PC-9 (cell line): ENCODE measurements around the gene VGLL4.

Experiments used
- EZH2 ChIP-seq: fragments of 200-600 bp; sonication (generic); IDR thresholded peaks from 2 replicates; pipeline ENCODE4 v1.8.0; 2017; ENCODE audit warnings: antibody characterized with exemption, low read depth
- TF ChIP-seq, protein P1 (sequence below): fragments of 200-600 bp; sonication (generic); conservative IDR thresholded peaks from 2 replicates; pipeline ENCODE4 v1.6.1; 2017; ENCODE audit warnings: mixed run types, antibody characterized with exemption, mild to moderate bottlenecking, moderate library complexity

DNA sequence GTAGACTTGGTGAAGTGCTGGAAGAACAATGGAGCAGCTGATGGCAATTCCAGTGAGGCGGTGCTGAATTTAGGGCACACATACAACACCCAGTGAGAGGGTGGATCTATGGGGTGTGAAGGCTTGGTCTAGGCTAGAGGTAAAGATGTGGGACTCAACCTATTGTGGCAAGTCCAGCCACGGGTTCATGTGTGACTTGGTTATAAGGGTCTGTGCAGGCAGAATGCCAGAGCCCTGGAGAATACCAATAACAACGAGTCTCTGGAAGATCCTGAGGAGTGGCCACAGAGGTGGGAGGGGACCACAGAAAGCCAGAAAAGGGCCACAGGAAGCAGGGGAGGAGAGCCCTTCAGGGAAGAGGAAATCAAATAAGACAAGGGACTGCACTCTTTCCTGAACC lies 55.0 kb downstream of the VGLL4 start:
- TF ChIP-seq EZH2: no peak
- TF ChIP-seq, protein P1, sequence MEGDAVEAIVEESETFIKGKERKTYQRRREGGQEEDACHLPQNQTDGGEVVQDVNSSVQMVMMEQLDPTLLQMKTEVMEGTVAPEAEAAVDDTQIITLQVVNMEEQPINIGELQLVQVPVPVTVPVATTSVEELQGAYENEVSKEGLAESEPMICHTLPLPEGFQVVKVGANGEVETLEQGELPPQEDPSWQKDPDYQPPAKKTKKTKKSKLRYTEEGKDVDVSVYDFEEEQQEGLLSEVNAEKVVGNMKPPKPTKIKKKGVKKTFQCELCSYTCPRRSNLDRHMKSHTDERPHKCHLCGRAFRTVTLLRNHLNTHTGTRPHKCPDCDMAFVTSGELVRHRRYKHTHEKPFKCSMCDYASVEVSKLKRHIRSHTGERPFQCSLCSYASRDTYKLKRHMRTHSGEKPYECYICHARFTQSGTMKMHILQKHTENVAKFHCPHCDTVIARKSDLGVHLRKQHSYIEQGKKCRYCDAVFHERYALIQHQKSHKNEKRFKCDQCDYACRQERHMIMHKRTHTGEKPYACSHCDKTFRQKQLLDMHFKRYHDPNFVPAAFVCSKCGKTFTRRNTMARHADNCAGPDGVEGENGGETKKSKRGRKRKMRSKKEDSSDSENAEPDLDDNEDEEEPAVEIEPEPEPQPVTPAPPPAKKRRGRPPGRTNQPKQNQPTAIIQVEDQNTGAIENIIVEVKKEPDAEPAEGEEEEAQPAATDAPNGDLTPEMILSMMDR: no peak
